ENCODE results near the gene MX1. TPM values are rescaled to one million over a fixed set of nuclear protein-coding genes. Genes with fewer than 3 reads are reported as not detected.

The MX1 gene
- total RNA-seq, 1 experiment from 2014 or later, result 2.0 TPM

DNA sequence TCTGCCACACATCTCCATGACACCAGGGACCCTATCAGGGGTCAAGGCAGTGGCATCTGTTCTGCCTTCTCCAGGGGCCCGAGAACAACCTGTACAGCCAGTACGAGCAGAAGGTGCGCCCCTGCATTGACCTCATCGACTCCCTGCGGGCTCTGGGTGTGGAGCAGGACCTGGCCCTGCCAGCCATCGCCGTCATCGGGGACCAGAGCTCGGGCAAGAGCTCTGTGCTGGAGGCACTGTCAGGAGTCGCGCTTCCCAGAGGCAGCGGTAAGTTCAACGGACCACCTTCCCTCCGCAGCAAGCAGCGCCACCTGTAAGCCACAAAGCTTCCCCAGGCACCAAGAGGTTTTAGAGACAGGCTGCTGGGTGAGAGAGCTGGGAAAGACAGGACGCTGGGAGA lies 48.3 kb upstream of the MX1 start:
- no TSS peak for BruUV-seq (replicated peaks)
- Histone ChIP-seq H3K4me2 (ENCODE audit: low read length) (no peak overlapping the region), H3K27ac (ENCODE audit: low read depth, low read length) (no peak overlapping the region), H3K9me2 (ENCODE audit: insufficient read depth) (no peaks in the 10 kb centered on the region), H3K36me3 (ENCODE audit: control insufficient read depth in 1 of 2, insufficient read depth in 2 of 2, low read length in 2 of 2) (no peaks in the 10 kb centered on the region), H4K20me1 (ENCODE audit: insufficient read depth) (no peaks in the 10 kb centered on the region), H2AFZ (ENCODE audit: low read depth, low read length, poor library complexity, severe bottlenecking) (no peak overlapping the region), H3K27me3 (ENCODE audit: insufficient read depth, low read length) (no peaks in the 10 kb centered on the region), H3K79me2 (ENCODE audit: insufficient read depth, low read length) (no peaks in the 10 kb centered on the region), H3K4me1 (ENCODE audit: control insufficient read depth in 1 of 2, insufficient read depth in 2 of 2, low read length in 2 of 2) (no peaks in the 10 kb centered on the region), H3K9ac (ENCODE audit: low read length) (no peak overlapping the region), H3K9me3 (ENCODE audit: control insufficient read depth in 1 of 2, insufficient read depth in 1 of 2, low read depth in 1 of 2, low read length in 2 of 2) (no peaks in the 10 kb centered on the region), H3K4me3 (replicated peaks in 1 of 2; ENCODE audit: low read depth in 1 of 2, low read length in 2 of 2) (no peak overlapping the region)
- intact Hi-C loops (cut with micrococcal nuclease), result no loop called here
- DNase-seq (ENCODE audit: low read depth, low spot score) (no peak), ATAC-seq (no peak)
- no peak for TF ChIP-seq ZFX (IDR thresholded peaks at IDR 0.05)
- TF ChIP-seq TCF7L2 (IDR thresholded peaks at IDR 0.05; ENCODE audit: borderline replicate concordance, extremely low read depth, insufficient read depth, insufficient read length), result no peak
- TF ChIP-seq, protein P1, sequence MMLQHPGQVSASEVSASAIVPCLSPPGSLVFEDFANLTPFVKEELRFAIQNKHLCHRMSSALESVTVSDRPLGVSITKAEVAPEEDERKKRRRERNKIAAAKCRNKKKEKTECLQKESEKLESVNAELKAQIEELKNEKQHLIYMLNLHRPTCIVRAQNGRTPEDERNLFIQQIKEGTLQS (IDR thresholded peaks at IDR 0.05), result no peak
- no peak for TF ChIP-seq EZH2 (IDR thresholded peaks at IDR 0.05)
- TF ChIP-seq RAD21 (IDR thresholded peaks at IDR 0.05; ENCODE audit: low read depth), result no peak
- no peak for TF ChIP-seq CBX3 (IDR thresholded peaks at IDR 0.05; ENCODE audit: low read depth)
- no peak for TF ChIP-seq POLR2A (IDR thresholded peaks at IDR 0.05; ENCODE audit: borderline replicate concordance, extremely low read depth, insufficient read depth, insufficient read length)
- no peak for TF ChIP-seq JUND (IDR thresholded peaks at IDR 0.05)
- no peak for TF ChIP-seq EZH2phosphoT487 (IDR thresholded peaks at IDR 0.05; ENCODE audit: borderline replicate concordance)
- TF ChIP-seq EGR1 (IDR thresholded peaks at IDR 0.05; ENCODE audit: low read depth), result no peak
- no peak for TF ChIP-seq SRF (IDR thresholded peaks at IDR 0.05; ENCODE audit: low read depth)
- no peak for TF ChIP-seq YY1 (IDR thresholded peaks at IDR 0.05; ENCODE audit: extremely low read depth, insufficient replicate concordance, low read depth, low read length)
- no peak for TF ChIP-seq SIN3A (IDR thresholded peaks at IDR 0.05; ENCODE audit: low read depth)
- TF ChIP-seq ZNF274 (IDR thresholded peaks at IDR 0.05; ENCODE audit: low read depth, low read length), result no peak
- TF ChIP-seq, protein P2, sequence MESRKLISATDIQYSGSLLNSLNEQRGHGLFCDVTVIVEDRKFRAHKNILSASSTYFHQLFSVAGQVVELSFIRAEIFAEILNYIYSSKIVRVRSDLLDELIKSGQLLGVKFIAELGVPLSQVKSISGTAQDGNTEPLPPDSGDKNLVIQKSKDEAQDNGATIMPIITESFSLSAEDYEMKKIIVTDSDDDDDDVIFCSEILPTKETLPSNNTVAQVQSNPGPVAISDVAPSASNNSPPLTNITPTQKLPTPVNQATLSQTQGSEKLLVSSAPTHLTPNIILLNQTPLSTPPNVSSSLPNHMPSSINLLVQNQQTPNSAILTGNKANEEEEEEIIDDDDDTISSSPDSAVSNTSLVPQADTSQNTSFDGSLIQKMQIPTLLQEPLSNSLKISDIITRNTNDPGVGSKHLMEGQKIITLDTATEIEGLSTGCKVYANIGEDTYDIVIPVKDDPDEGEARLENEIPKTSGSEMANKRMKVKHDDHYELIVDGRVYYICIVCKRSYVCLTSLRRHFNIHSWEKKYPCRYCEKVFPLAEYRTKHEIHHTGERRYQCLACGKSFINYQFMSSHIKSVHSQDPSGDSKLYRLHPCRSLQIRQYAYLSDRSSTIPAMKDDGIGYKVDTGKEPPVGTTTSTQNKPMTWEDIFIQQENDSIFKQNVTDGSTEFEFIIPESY (IDR thresholded peaks at IDR 0.05; ENCODE audit: extremely low read depth, insufficient replicate concordance, low read length), result no peak
- no peak for TF ChIP-seq ELF1 (IDR thresholded peaks at IDR 0.05; ENCODE audit: borderline replicate concordance, low read depth)
- no peak for TF ChIP-seq CEBPB (IDR thresholded peaks at IDR 0.05; ENCODE audit: low read depth)
- TF ChIP-seq, protein P3, sequence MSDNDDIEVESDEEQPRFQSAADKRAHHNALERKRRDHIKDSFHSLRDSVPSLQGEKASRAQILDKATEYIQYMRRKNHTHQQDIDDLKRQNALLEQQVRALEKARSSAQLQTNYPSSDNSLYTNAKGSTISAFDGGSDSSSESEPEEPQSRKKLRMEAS (IDR thresholded peaks at IDR 0.05), result no peak
- TF ChIP-seq, protein P4, sequence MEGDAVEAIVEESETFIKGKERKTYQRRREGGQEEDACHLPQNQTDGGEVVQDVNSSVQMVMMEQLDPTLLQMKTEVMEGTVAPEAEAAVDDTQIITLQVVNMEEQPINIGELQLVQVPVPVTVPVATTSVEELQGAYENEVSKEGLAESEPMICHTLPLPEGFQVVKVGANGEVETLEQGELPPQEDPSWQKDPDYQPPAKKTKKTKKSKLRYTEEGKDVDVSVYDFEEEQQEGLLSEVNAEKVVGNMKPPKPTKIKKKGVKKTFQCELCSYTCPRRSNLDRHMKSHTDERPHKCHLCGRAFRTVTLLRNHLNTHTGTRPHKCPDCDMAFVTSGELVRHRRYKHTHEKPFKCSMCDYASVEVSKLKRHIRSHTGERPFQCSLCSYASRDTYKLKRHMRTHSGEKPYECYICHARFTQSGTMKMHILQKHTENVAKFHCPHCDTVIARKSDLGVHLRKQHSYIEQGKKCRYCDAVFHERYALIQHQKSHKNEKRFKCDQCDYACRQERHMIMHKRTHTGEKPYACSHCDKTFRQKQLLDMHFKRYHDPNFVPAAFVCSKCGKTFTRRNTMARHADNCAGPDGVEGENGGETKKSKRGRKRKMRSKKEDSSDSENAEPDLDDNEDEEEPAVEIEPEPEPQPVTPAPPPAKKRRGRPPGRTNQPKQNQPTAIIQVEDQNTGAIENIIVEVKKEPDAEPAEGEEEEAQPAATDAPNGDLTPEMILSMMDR (IDR thresholded peaks at IDR 0.05 in 2 of 3, conservative IDR thresholded peaks at IDR 0.05 in 1 of 3; ENCODE audit: borderline replicate concordance in 1 of 3, insufficient read depth in 1 of 3, low read depth in 2 of 3, low read length in 2 of 3), result no peak
- TF ChIP-seq POLR2AphosphoS5 (IDR thresholded peaks at IDR 0.05; ENCODE audit: low read depth, low read length), result no peak
- ChIA-PET CTCF (no interaction called here), RAD21 (ENCODE audit: low non-redundant PET in 1 of 2, low total read pairs in 2 of 2, uncharacterized antibody in 2 of 2, unreplicated experiment in 2 of 2) (no interaction called here), POLR2A (no interaction called here)
